SK-N-SH treated with all-trans-retinoic acid at 6 μM for 48 hours (cell line): ENCODE results near the gene SHISA8.

Experiments used
- ARNTL ChIP-seq: fragments of 450-650 bp; formaldehyde crosslinking; IDR thresholded peaks from 2 replicates; pipeline ENCODE4 v1.5.0; 2020; ENCODE audit warnings: low read depth, mild to moderate bottlenecking, moderate library complexity, borderline replicate concordance
- CSDC2 ChIP-seq: fragments of 250-450 bp; sonication (Bioruptor Pico); IDR thresholded peaks from 2 replicates; pipeline ENCODE4 v1.5.0; 2020; ENCODE audit warnings: mild to moderate bottlenecking, moderate library complexity
- RARB ChIP-seq: fragments of 250-450 bp; sonication (Bioruptor Pico); IDR thresholded peaks from 2 replicates; pipeline ENCODE4 v1.8.0; 2021; ENCODE audit warnings: mild to moderate bottlenecking, moderate library complexity
- TCF4 ChIP-seq: fragments of 250-450 bp; sonication (Bioruptor Pico); IDR thresholded peaks from 2 replicates; pipeline ENCODE4 v1.8.0; 2021; ENCODE audit warnings: mild to moderate bottlenecking, moderate library complexity, borderline replicate concordance
- ZNF565 ChIP-seq: fragments of 450-650 bp; formaldehyde crosslinking; conservative IDR thresholded peaks from 2 replicates; pipeline ENCODE4 v1.5.0; 2020; ENCODE audit warnings: low read depth, mild to moderate bottlenecking, moderate library complexity
- TF ChIP-seq, protein P1 (sequence below): fragments of 250-450 bp; sonication (Bioruptor Pico); IDR thresholded peaks from 2 replicates; pipeline ENCODE4 v1.5.1; 2021; ENCODE audit warnings: mild to moderate bottlenecking, moderate library complexity
- TF ChIP-seq, protein P2 (sequence below): fragments of 250-450 bp; sonication (Bioruptor Pico); IDR thresholded peaks from 2 replicates; pipeline ENCODE4 v1.8.0; 2021; ENCODE audit warnings: low read depth, mild to moderate bottlenecking, moderate library complexity, borderline replicate concordance

The SHISA8 gene

DNA sequence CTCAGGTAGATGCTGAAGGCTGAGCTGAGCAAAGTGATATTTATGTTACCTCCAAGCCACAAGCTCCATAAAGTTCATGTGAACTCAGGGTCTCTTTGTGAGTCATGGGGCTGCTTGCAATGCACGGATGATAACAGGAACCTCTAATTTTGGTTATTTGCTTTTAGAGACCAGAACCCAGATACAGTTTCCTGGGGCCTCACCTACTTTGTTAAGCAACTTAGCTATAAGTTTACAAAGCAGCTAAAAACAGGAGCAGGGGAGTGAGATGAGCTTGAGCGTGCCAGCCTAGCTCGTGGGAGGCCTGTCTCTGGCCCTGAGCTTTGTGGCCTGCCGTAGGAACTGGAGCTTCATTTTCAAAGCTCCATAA is 52.7 kb downstream of the SHISA8 start (continued):
- TF ChIP-seq, protein P1, sequence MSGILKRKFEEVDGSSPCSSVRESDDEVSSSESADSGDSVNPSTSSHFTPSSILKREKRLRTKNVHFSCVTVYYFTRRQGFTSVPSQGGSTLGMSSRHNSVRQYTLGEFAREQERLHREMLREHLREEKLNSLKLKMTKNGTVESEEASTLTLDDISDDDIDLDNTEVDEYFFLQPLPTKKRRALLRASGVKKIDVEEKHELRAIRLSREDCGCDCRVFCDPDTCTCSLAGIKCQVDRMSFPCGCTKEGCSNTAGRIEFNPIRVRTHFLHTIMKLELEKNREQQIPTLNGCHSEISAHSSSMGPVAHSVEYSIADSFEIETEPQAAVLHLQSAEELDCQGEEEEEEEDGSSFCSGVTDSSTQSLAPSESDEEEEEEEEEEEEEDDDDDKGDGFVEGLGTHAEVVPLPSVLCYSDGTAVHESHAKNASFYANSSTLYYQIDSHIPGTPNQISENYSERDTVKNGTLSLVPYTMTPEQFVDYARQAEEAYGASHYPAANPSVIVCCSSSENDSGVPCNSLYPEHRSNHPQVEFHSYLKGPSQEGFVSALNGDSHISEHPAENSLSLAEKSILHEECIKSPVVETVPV: no peak
- TF ChIP-seq RARB (CRISPR knock-in tag) (no peak), ARNTL (no peak), CSDC2 (CRISPR knock-in tag) (no peak), ZNF565 (no peak), TCF4 (no peak)
- TF ChIP-seq, protein P2, sequence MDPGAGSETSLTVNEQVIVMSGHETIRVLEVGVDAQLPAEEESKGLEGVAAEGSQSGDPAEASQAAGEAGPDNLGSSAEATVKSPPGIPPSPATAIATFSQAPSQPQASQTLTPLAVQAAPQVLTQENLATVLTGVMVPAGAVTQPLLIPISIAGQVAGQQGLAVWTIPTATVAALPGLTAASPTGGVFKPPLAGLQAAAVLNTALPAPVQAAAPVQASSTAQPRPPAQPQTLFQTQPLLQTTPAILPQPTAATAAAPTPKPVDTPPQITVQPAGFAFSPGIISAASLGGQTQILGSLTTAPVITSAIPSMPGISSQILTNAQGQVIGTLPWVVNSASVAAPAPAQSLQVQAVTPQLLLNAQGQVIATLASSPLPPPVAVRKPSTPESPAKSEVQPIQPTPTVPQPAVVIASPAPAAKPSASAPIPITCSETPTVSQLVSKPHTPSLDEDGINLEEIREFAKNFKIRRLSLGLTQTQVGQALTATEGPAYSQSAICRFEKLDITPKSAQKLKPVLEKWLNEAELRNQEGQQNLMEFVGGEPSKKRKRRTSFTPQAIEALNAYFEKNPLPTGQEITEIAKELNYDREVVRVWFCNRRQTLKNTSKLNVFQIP: no peak
